ENCODE measurements around the gene GDAP2. TPM values are rescaled to one million over a fixed set of nuclear protein-coding genes. Genes with fewer than 3 reads are reported as not detected.

The GDAP2 gene
- total and polyA plus RNA-seq, 2 of the 4 experiments (the other 2 are of a cell fraction), result 5.4 to 27.1 TPM

DNA sequence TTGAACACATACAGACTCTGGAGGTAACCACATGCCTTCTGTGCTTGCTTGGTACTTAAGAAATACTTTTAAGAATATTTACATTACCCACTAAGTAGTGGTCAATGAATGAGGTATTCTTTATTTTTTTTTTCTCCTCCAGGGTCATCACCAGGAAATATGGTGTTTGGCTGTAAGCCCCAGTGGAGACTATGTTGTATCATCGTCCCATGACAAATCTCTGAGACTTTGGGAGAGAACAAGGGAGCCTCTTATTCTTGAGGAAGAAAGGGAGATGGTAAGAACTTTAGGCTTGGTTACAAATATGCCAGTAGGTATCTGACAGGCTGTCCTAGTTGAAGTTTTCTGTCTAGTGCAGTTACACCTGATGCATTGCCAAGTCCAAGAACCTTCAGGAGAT, 23.0 kb upstream of the GDAP2 start:
- H4K91ac ChIP-seq (ENCODE audit: insufficient read depth, low read depth, low read length), result no peak overlapping the region
- no peak overlapping the region for H3K27ac ChIP-seq (ENCODE audit: insufficient read depth, low read length)
- no peak overlapping the region for H2BK15ac ChIP-seq (ENCODE audit: low read depth, low read length)
- dilution Hi-C loops (cut with HindIII; ENCODE audit: low sequenced_read_pairs, unreplicated experiment) (no loop called here), intact Hi-C loops (cut with micrococcal nuclease) (no loop called here), in situ Hi-C loops (cut with MboI; ENCODE audit: low sequenced_read_pairs) (no loop called here)
- DNase-seq (no peak), ATAC-seq (ENCODE audit: low read depth) (no peak)
- no peak overlapping the region for H4K8ac ChIP-seq (ENCODE audit: low read depth in 2 of 2, low read length in 2 of 2)
- H3K79me1 ChIP-seq (ENCODE audit: low read depth in 1 of 2, low read length in 2 of 2), result no peaks in the 10 kb centered on the region
- ChIA-PET POLR2A (ENCODE audit: unreplicated experiment) (no interaction called here), CTCF (no interaction called here)
- no peak overlapping the region for H3K14ac ChIP-seq (replicated peaks; ENCODE audit: low read depth, low read length)
- no peak overlapping the region for H2BK120ac ChIP-seq (ENCODE audit: low read depth, low read length)
- BruUV-seq (replicated peaks), result no TSS peak
- no peak overlapping the region for H3K4me3 ChIP-seq (ENCODE audit: insufficient read depth, low read depth, low read length)
- H3K9me3 ChIP-seq (ENCODE audit: control insufficient read depth, insufficient read depth, low read length), result no peaks in the 10 kb centered on the region
- no peak overlapping the region for H4K5ac ChIP-seq (ENCODE audit: low read depth, low read length)
- no peak overlapping the region for H2BK20ac ChIP-seq (ENCODE audit: low read depth, low read length)
- no peak overlapping the region for H3K4me2 ChIP-seq (ENCODE audit: low read depth, low read length)
- no peak overlapping the region for H2AK5ac ChIP-seq (ENCODE audit: low read depth, low read length)
- TF ChIP-seq NFE2L2 (IDR thresholded peaks at IDR 0.05; ENCODE audit: low read depth, low read length), result no peak
- no peak for TF ChIP-seq MAFK (IDR thresholded peaks at IDR 0.05; ENCODE audit: low read depth, low read length)
- TF ChIP-seq RAD21 (IDR thresholded peaks at IDR 0.05; ENCODE audit: low read length), result no peak
- no peak for TF ChIP-seq POLR2A (IDR thresholded peaks at IDR 0.05; ENCODE audit: low read depth, low read length)
- no peak for TF ChIP-seq CEBPB (IDR thresholded peaks at IDR 0.05; ENCODE audit: low read depth, low read length)
- TF ChIP-seq, protein P1, sequence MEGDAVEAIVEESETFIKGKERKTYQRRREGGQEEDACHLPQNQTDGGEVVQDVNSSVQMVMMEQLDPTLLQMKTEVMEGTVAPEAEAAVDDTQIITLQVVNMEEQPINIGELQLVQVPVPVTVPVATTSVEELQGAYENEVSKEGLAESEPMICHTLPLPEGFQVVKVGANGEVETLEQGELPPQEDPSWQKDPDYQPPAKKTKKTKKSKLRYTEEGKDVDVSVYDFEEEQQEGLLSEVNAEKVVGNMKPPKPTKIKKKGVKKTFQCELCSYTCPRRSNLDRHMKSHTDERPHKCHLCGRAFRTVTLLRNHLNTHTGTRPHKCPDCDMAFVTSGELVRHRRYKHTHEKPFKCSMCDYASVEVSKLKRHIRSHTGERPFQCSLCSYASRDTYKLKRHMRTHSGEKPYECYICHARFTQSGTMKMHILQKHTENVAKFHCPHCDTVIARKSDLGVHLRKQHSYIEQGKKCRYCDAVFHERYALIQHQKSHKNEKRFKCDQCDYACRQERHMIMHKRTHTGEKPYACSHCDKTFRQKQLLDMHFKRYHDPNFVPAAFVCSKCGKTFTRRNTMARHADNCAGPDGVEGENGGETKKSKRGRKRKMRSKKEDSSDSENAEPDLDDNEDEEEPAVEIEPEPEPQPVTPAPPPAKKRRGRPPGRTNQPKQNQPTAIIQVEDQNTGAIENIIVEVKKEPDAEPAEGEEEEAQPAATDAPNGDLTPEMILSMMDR (conservative IDR thresholded peaks at IDR 0.05; ENCODE audit: low read depth, low read length), result no peak
- no peak for TF ChIP-seq BHLHE40 (IDR thresholded peaks at IDR 0.05; ENCODE audit: low read depth, low read length)
- no peak for TF ChIP-seq RFX5 (IDR thresholded peaks at IDR 0.05; ENCODE audit: low read depth, low read length)
- no peak for TF ChIP-seq FOS (IDR thresholded peaks at IDR 0.05; ENCODE audit: low read depth, low read length)
- no peak for TF ChIP-seq MXI1 (IDR thresholded peaks at IDR 0.05; ENCODE audit: borderline replicate concordance, low read depth, low read length)
- no peak for TF ChIP-seq SMC3 (IDR thresholded peaks at IDR 0.05; ENCODE audit: low read depth, low read length)
- TF ChIP-seq RCOR1 (IDR thresholded peaks at IDR 0.05; ENCODE audit: insufficient replicate concordance, low read length), result no peak
- TF ChIP-seq, protein P2, sequence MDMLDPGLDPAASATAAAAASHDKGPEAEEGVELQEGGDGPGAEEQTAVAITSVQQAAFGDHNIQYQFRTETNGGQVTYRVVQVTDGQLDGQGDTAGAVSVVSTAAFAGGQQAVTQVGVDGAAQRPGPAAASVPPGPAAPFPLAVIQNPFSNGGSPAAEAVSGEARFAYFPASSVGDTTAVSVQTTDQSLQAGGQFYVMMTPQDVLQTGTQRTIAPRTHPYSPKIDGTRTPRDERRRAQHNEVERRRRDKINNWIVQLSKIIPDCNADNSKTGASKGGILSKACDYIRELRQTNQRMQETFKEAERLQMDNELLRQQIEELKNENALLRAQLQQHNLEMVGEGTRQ (IDR thresholded peaks at IDR 0.05; ENCODE audit: low read depth, low read length), result no peak
- TF ChIP-seq CHD1 (IDR thresholded peaks at IDR 0.05; ENCODE audit: low read depth, low read length), result no peak
- TF ChIP-seq, protein P3, sequence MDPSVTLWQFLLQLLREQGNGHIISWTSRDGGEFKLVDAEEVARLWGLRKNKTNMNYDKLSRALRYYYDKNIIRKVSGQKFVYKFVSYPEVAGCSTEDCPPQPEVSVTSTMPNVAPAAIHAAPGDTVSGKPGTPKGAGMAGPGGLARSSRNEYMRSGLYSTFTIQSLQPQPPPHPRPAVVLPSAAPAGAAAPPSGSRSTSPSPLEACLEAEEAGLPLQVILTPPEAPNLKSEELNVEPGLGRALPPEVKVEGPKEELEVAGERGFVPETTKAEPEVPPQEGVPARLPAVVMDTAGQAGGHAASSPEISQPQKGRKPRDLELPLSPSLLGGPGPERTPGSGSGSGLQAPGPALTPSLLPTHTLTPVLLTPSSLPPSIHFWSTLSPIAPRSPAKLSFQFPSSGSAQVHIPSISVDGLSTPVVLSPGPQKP (IDR thresholded peaks at IDR 0.05; ENCODE audit: borderline replicate concordance, low read depth, low read length), result no peak
- no peak for TF ChIP-seq MAZ (IDR thresholded peaks at IDR 0.05; ENCODE audit: borderline replicate concordance, low read depth, low read length)
- H3K23ac ChIP-seq (ENCODE audit: low read depth, low read length), result no peak overlapping the region
- H4K20me1 ChIP-seq (ENCODE audit: insufficient read depth, low read length), result no peaks in the 10 kb centered on the region
- no peak overlapping the region for H2AFZ ChIP-seq (replicated peaks; ENCODE audit: low read length, poor library complexity)
- no peak overlapping the region for H3K4ac ChIP-seq (ENCODE audit: low read depth, low read length)
- H3K56ac ChIP-seq (ENCODE audit: extremely low read depth, insufficient read depth, low read length), result no peak overlapping the region
- H3K27me3 ChIP-seq (ENCODE audit: control insufficient read depth, insufficient read depth, low read length), result no peaks in the 10 kb centered on the region
- peaks cover 29% of the 10 kb centered on the region for H3K36me3 ChIP-seq (ENCODE audit: control insufficient read depth, insufficient read depth, low read length)
- no peak overlapping the region for H2AK9ac ChIP-seq (replicated peaks; ENCODE audit: low read depth, low read length, poor library complexity)
- H3K18ac ChIP-seq (ENCODE audit: low read depth, low read length), result no peak overlapping the region
- no CpG with 5 or more reads among the region's 1 CpG for WGBS, 2 experiments (ENCODE audit: extremely low coverage in 2 of 2, insufficient read length in 1 of 2)
- H3K4me1 ChIP-seq (ENCODE audit: control insufficient read depth, insufficient read depth, low read length), result no peaks in the 10 kb centered on the region
- no peak overlapping the region for H3K9ac ChIP-seq (ENCODE audit: low read depth, low read length)
- no peaks in the 10 kb centered on the region for H3K9me1 ChIP-seq (ENCODE audit: insufficient read depth, low read length)
- H2BK5ac ChIP-seq (ENCODE audit: low read depth, low read length, poor library complexity, severe bottlenecking), result no peak overlapping the region
